Activated naive CD8-positive, alpha-beta T cell treated with anti-CD3 and anti-CD28 coated beads for 36 hours (primary cell): ENCODE results near the gene FOXL2. TPM values are rescaled to one million over a fixed set of nuclear protein-coding genes. Genes with fewer than 3 reads are reported as not detected.
"Not testable (repeated sequence)": the region's sequence is repeated elsewhere in the genome, so short reads cannot be mapped to it uniquely, and the experiment has no call there.

Experiments used
- DNase-seq: peaks from one replicate; pipeline ENCODE4 v3.0.0; 2021
- H3K27ac Mint-ChIP-seq: one replicate; pipeline ENCODE4 v1.8.0; 2022; ENCODE audit warnings: mild to moderate bottlenecking, moderate library complexity, mixed read lengths
- H3K27me3 Mint-ChIP-seq: one replicate; pipeline ENCODE4 v1.8.0; 2022; ENCODE audit warnings: mild to moderate bottlenecking, mixed read lengths
- H3K36me3 Mint-ChIP-seq: one replicate; pipeline ENCODE4 v1.8.0; 2021; ENCODE audit warnings: mild to moderate bottlenecking, mixed read lengths
- H3K4me1 Mint-ChIP-seq: one replicate; pipeline ENCODE4 v1.8.0; 2021; ENCODE audit warnings: mixed read lengths
- H3K4me3 Mint-ChIP-seq: one replicate; pipeline ENCODE4 v1.8.0; 2022; ENCODE audit warnings: mild to moderate bottlenecking, moderate library complexity, mixed read lengths
- H3K9me3 Mint-ChIP-seq: one replicate; pipeline ENCODE4 v1.8.0; 2022; ENCODE audit warnings: mixed read lengths
- total RNA-seq, 2 experiments: library from RNA; stranded (reverse); gene quantifications; one replicate each; pipeline ENCODE4 v1.2.3, GENCODE V29; 2021

Gene FOXL2
- total RNA-seq, 2 experiments from 2014 or later, result not detected

DNA sequence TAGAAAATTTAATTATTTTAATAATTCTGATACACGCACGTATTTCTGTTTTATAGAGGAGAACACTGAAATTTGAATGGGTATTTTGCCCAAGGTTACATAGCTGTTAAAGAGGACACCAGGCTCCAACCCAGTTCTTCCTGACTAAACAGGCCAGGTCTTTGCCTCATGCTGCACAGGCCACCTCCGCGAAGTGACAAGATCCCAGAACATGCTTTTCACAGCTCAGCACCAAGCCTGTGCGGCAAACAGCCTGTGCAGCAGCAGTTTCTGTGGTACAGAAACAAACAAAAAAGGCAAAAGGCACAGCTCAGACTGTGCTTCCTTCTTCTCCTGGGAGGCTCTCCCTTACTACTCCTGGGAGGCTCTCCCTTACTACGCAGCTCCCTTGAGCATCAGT, 6.5 kb downstream of the FOXL2 start:
- no peak for DNase-seq
- Mint-ChIP-seq H3K4me1 (peaks cover 44% of the 10 kb centered on the region), H3K27ac (no peak overlapping the region), H3K9me3 (no peaks in the 10 kb centered on the region), H3K4me3 (no peak overlapping the region), H3K36me3 (no peaks in the 10 kb centered on the region), H3K27me3 (peaks cover 99% of the 10 kb centered on the region)

DNA sequence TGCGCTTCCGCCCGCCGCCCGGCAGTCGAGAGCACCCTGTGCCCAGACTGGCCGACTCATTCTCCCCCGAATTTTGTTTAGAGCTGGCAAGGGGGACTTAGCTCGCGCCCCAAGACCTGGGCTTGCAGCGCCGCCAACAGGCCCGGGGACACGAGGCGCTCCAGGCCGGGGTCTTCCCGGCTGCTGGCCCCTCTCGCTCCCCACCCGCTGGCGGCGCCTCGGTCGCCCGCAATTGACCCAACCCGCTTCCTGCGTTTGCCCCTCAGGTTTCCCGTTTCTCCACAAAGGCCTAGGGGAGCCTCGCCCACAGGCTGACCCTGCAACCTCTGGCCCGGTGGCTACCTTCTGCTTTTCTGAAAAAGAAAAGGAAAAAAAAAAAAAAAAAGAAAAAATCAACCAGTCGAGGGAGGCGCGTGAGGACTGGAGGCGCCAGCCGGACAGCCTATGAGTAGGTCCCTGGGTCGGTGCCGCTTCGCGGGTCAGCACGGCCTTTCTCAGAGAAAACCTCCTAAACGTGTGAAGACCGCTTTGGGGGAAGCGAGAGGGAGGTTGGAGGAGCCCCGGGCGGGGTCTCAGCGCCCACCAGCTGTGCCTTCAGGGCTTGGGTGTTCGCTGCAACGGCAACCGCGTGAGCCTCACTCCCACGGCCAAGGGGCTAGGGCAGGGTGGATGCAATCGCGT, 7.2 kb downstream of the FOXL2 start:
- no peak overlapping the region for H3K4me3 Mint-ChIP-seq
- peaks cover 99% of the 10 kb centered on the region for H3K27me3 Mint-ChIP-seq
- H3K9me3 Mint-ChIP-seq, result no peaks in the 10 kb centered on the region
- peaks cover 38% of the 10 kb centered on the region for H3K4me1 Mint-ChIP-seq
- no peaks in the 10 kb centered on the region for H3K36me3 Mint-ChIP-seq
- DNase-seq, result peak; percentile 17
- H3K27ac Mint-ChIP-seq, result no peak overlapping the region

DNA sequence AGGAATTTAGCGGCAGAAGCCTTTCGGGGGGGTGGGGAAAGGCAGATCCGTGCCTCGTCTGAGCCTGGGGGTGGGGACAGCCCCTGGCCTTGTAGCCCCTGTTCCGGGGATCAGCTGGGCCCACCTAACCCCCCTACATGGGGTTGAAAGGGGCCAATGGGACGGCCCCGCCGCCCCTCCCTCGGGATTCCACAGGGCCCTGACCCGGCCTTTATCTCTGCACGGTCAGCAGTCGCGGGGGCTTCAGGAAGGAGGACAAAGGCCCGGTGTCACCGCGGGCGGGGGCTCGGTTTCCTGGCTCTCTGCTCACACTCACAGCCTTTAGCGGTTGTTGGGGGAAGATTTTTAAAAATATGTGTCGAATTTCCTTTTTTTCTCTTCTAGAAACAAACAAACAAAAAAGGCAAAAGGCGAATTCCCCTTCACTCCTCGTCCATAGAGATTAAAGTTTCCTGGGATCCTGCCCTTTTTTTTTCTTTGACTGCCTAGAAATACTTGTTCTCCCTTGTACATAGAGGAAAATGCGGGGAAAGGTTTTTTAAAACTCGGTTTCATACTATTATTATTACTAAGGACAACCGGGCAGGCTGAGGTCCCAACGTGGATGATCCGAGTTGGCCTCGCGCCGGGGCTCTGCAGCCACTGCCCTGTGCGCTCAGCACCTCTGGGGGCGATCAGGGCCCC, 7.9 kb downstream of the FOXL2 start:
- Mint-ChIP-seq H3K4me3 (no peak overlapping the region), H3K27ac (no peak overlapping the region), H3K9me3 (no peaks in the 10 kb centered on the region), H3K4me1 (peaks cover 33% of the 10 kb centered on the region), H3K36me3 (no peaks in the 10 kb centered on the region), H3K27me3 (peaks cover 98% of the 10 kb centered on the region)
- DNase-seq, result no peak

DNA sequence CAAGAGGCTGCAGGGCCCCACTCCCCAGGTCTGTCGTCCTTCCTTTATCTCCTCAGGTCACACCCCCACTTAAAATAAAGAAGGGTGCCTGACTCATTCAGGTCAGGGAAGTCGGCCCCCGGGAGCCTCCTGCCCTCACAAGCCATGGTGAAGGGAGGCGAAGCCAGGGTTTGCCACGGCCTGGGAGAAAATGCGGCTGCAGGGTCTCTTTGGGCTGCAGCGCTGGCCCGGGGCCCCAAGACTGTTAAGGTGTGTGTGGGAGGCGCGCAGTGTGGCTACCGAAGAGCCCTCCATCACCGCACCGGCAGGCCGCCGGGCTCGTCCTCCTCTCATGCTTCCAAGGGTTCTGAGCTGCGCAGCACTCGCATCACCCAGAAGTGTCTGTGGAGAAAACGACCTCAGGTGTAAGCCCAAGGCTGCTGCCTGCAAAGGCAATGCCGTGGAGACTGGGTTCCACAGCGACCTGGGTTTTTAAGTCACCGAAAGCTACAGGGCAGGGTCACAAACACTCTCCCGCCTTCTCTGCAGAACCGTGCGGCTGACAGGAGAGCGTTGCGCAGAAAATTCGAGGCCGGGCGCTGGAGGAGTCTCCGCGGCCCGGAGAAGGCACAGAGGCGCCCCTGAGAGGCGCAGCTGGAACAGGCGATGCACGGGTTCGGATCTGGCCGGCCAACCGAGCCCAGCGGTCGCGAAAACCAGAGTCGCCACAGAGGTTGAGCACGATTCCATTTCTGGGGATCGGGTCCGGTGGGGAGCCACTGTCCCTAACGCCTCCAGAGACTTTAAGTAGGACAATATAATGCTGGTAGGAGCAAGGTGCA, 8.7 kb downstream of the FOXL2 start:
- H3K27me3 Mint-ChIP-seq, result peaks cover 98% of the 10 kb centered on the region
- peak overlapping the region; percentile 18 for H3K4me3 Mint-ChIP-seq
- H3K36me3 Mint-ChIP-seq, result no peaks in the 10 kb centered on the region
- H3K27ac Mint-ChIP-seq, result no peak overlapping the region
- DNase-seq, result peak; percentile 22
- H3K4me1 Mint-ChIP-seq, result peaks cover 25% of the 10 kb centered on the region
- H3K9me3 Mint-ChIP-seq, result no peaks in the 10 kb centered on the region

DNA sequence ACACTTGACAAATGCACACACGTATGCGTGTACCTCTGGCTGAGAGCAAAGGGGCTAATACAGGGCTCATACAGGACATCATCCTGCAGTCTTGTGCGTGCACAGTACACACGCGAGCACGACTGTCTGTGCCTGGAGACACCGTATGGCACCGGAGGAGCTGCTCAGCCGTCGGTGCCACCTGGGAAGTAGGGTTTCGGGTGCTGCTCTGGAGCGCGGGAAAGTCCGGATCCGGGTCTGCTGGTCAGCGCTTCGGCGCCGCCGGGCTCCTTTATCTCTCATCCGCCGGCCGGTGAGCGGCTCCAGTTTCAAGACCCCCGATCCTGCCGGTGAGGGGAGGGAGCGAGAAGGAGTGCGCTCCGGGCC, 9.3 kb downstream of the FOXL2 start:
- no peak overlapping the region for H3K4me3 Mint-ChIP-seq
- peaks cover 25% of the 10 kb centered on the region for H3K4me1 Mint-ChIP-seq
- H3K9me3 Mint-ChIP-seq, result no peaks in the 10 kb centered on the region
- DNase-seq, result no peak
- H3K36me3 Mint-ChIP-seq, result no peaks in the 10 kb centered on the region
- no peak overlapping the region for H3K27ac Mint-ChIP-seq
- peaks cover 98% of the 10 kb centered on the region for H3K27me3 Mint-ChIP-seq

DNA sequence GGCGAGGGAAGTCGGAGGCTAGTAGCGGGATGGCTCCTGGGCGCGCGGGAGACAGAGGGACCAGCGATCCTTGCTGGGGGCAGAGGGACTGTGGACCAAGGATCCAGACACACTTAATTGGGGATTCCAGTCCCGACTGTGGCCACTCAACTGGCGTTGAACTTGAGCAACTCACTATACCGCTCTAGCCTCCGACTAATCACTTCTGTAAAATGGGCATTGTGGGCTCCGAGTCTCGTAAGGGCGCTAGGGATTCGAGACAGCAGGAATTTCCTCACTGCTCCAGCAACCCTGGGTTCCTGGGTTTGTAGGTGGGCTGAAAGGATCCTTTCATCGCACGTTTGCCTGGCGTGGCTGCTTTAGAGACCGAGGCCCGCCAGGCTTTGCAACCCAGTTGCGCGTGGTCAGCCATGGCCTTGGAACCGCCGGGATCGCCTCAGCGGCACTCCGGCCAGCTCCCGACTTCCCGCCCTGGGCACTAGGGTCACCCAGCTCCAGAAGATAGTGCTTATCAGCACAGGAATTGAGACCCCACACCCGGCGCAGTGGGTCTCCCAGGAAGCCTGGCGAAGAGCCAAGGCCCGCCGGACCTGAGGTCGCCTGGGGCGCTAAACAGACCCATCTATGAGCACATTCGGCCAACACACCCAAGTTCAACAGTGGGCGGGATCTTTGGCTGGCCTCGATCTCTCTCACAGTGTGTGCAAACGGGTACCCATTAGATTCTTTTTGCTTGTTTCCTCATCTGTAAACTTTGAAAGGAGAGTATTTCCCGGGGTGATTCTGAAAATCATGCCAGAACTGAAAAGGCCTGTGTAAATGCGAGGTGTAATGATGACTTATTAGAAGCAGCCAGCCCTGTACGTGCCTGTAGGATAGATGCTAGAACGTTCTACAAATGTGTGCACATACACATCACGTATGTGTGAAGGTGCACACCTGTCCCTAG, 9.9 kb downstream of the FOXL2 start:
- H3K4me1 Mint-ChIP-seq, result peaks cover 25% of the 10 kb centered on the region
- no peaks in the 10 kb centered on the region for H3K36me3 Mint-ChIP-seq
- H3K4me3 Mint-ChIP-seq, result peak overlapping the region; percentile 70
- peaks cover 93% of the 10 kb centered on the region for H3K27me3 Mint-ChIP-seq
- no peaks in the 10 kb centered on the region for H3K9me3 Mint-ChIP-seq
- no peak for DNase-seq
- no peak overlapping the region for H3K27ac Mint-ChIP-seq

DNA sequence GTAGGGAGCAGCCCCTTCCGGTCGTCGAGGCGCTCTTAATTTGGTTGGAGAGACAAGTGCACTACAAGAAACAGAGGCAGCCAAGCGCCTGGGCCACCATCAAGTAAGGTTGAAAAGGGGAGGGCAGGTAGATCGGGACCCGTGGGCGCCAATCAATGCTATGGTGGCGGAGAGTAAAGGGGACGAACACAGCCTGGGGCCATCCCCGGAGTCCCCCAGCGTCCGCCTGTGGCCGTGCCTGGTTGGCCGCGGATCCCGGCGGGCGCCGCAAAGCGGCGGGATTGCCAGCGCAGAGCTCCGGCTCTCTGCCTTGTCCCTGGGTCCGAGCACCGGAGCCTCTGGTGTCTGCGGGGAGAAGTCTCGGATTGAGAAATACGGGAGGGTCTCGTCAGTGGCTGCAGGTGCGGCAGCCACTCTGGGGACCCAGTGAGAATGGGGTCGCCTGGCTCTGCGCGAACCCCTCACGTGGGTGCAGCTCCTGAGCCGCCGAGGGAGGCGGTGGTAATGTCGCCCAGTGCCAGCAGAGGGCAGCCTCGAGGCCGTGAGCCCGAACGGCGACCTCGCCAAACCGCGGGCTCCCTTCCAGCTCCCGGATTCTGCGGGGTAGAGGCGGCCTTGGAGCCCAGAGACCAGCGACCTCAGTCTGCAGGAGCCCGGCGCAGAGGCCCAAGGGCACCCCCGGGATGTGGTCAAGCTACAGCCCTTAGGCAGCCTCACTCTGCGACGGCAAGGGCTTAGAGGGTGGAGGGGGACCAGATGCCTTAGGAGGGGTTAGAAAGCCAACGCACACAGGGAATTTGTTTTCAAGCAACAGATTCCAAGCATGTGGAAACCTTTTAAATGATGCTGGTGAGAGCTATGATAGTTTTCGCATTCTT, 10.8 kb downstream of the FOXL2 start:
- Mint-ChIP-seq H3K27ac (no peak overlapping the region), H3K4me1 (peaks cover 25% of the 10 kb centered on the region), H3K27me3 (peaks cover 84% of the 10 kb centered on the region), H3K4me3 (peak overlapping the region; percentile 70), H3K9me3 (no peaks in the 10 kb centered on the region), H3K36me3 (no peaks in the 10 kb centered on the region)
- peak; percentile 77 for DNase-seq

DNA sequence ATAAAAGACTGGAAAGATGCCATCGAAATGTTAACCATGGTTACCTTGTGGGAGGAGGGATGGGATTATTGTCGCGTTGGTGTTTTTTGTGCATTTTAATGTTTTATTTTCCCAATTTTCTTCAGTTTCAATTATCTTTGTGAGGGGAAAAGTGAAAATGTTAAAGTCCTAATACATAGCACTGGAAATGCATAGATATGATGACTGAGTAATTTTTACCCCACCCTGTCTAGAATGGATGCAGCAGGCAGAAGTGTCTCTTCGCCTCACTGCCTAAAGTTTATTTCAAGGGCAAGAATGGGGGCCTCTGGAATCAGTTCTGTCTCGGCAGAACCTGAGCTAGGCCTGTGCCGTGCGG, 11.5 kb downstream of the FOXL2 start:
- no peak for DNase-seq
- no peaks in the 10 kb centered on the region for H3K9me3 Mint-ChIP-seq
- peaks cover 25% of the 10 kb centered on the region for H3K4me1 Mint-ChIP-seq
- H3K36me3 Mint-ChIP-seq, result no peaks in the 10 kb centered on the region
- no peak overlapping the region for H3K27ac Mint-ChIP-seq
- H3K27me3 Mint-ChIP-seq, result peaks cover 78% of the 10 kb centered on the region
- H3K4me3 Mint-ChIP-seq, result peak overlapping the region; percentile 70

DNA sequence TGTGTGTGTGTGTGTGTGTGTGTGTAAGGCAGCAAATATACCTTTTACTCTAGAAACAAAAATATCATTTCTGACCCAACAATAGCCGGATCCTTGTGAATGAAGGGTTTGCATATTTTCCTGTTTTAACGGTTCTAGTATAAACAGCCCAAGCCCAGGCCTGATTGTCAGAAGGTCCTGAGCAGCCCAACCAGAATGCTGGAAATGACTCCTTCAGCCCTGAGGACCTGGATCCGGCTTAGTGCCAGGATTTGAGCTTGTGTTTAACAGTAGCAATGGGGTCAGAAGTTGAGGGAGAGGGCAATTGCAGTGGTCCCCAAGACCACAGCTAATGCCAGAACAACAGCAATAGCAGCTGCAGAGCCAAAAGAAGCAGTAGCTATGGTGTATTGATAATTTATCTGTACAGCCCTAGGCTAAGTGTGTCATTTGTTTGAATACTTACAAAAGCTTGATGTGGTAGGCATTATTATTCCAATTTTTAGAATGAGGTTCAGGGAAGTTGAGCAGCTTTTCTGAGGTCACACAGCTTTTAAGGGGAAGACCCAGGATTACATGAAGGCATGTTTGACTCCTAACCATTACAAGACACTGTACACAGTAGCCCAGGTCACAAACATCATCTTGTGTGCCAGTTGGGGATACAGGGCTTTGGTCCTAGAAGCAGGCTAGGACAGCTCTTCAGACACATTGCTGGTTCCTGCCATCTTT, 12.8 kb downstream of the FOXL2 start:
- Mint-ChIP-seq H3K9me3 (no peaks in the 10 kb centered on the region), H3K27ac (no peak overlapping the region), H3K4me1 (peaks cover 22% of the 10 kb centered on the region), H3K36me3 (no peaks in the 10 kb centered on the region), H3K4me3 (no peak overlapping the region), H3K27me3 (peaks cover 65% of the 10 kb centered on the region)
- no peak for DNase-seq

DNA sequence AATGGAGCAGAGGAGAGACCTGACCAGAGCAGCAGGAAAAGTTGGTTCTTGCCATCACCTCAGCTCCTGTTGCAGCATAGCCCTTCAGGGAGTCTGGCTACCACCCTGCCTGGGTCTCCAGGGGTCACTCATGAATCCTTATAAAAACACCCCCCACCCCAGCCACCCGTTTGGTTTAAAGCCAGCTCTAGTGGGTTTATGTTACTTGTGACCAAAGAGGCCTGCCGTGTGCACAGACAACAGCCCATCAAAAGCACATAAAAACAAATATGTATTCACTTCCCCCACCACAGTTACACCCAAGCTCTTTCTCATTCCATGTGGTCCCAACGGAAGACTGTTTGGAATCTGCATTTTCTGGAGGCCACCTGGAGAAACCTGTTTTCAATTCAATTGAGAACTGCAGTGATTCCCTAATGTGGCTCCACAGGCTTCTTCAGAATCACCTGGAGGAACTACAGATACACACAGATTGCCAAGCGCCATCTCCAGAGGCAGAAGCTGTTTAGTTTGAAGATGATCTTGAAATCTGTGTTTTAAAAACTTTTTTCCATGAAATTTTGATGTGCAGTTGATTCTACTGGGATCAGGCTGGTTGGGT, 13.8 kb downstream of the FOXL2 start:
- H3K27ac Mint-ChIP-seq, result no peak overlapping the region
- peaks cover 17% of the 10 kb centered on the region for H3K4me1 Mint-ChIP-seq
- no peak overlapping the region for H3K4me3 Mint-ChIP-seq
- no peak for DNase-seq
- H3K27me3 Mint-ChIP-seq, result peaks cover 55% of the 10 kb centered on the region
- no peaks in the 10 kb centered on the region for H3K9me3 Mint-ChIP-seq
- no peaks in the 10 kb centered on the region for H3K36me3 Mint-ChIP-seq

DNA sequence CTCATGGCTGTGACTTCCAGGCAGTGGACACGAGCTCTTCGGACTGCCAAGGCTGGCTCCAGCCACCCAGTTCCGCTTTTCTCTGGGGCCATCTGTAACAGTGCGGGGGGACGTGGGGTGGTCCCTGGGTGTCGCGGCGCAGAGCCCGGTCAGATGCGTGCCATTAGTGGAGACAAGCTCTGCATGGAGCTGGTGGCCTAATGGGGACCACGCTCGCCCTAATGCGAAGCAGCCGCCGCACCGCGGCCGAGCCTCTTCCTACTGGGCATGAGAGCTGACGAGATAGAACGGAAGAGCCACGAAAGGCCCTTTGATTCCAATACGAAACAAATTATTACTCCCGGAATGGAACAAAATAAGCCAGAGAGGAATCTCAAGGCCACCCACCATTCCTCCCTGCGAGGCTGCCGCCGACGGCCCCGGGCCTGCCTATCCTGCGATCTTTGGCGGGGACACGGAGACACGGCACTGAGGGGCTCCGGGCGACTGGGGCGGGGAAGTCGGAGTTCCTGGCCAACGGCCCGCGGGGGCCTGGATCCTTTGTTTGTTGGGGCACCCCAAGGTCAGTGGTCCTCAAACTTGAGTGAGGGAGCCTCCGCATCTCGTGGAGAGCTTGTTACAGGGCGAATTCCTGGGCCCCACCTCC, 18.1 kb downstream of the FOXL2 start:
- Mint-ChIP-seq H3K9me3 (no peaks in the 10 kb centered on the region), H3K4me3 (no peak overlapping the region)

DNA sequence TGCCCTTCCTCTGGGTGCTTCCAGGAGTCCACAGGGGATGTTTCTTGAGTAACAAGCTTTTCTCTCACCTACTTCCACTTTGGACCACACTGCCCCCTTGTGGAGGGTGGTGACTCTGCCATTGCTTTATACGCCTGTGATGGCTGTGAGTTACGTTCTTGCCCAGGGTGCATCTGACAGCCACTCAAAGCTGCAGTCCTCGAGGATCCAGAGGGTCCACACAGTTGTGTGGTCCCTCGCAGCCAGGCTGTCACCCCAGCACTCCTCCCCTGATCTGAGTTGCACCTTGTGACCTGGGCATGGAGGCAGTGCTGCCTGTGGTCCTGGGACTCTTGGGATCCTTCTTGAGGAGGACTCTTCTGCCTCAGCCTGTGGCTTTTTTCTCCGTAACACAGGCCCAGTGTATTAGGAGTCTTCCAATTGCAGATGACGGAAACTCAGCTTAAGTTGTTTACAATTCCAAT, 23.4 kb downstream of the FOXL2 start:
- peak; percentile 77 for DNase-seq
- H3K27ac Mint-ChIP-seq, result no peak overlapping the region
- peaks cover 24% of the 10 kb centered on the region for H3K27me3 Mint-ChIP-seq
- H3K4me3 Mint-ChIP-seq, result no peak overlapping the region
- H3K36me3 Mint-ChIP-seq, result no peaks in the 10 kb centered on the region
- H3K9me3 Mint-ChIP-seq, result no peaks in the 10 kb centered on the region
- H3K4me1 Mint-ChIP-seq, result no peaks in the 10 kb centered on the region

More for the DNA sequence above, 18.1 kb downstream of the FOXL2 start:
- no peaks in the 10 kb centered on the region for H3K4me1 Mint-ChIP-seq
- H3K27ac Mint-ChIP-seq, result no peak overlapping the region
- DNase-seq, result no peak
- H3K36me3 Mint-ChIP-seq, result no peaks in the 10 kb centered on the region
- H3K27me3 Mint-ChIP-seq, result peaks cover 28% of the 10 kb centered on the region

DNA sequence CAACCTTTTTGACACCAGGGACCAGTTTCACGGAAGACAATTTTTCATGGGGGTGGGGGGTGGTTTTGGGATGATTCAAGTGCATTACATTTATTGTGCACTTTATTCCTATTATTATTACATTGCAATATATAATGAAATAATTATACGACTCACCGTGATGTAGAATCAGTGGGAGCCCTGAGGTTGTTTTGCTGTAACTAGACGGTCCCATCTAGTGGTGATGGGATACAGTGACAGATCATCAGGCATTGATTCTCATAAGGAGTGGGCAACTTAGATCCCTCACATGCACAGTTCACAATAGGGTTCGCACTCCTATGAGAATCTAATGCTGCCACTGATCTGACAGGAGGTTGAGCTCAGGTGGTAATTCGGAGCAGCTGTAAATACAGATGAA, 24.5 kb downstream of the FOXL2 start:
- not testable (repeated sequence) for H3K9me3 Mint-ChIP-seq, H3K4me3 Mint-ChIP-seq, H3K36me3 Mint-ChIP-seq, H3K4me1 Mint-ChIP-seq, DNase-seq, H3K27ac Mint-ChIP-seq
- peaks cover 26% of the 10 kb centered on the region for H3K27me3 Mint-ChIP-seq
